PC-9 (cell line): Measurements from ENCODE around the gene PACRG. TPM values are rescaled to one million over a fixed set of nuclear protein-coding genes. Genes with fewer than 3 reads are reported as not detected.

Source experiments
- BruUV-seq: library from RNA; stranded (reverse); fragments of 400-500 nt; replicated peaks from 2 replicates; lab custom pipeline; 2021; lab: Mats Ljungman, UMichigan
- CTCF ChIA-PET: fragments of 300-600 bp; sonication (Branson Sonifier 250); formaldehyde crosslinking; loops from one replicate; lab custom pipeline; 2022; ENCODE audit warnings: antibody characterized with exemption; lab: Charles Lee
- POLR2A ChIA-PET: fragments of 300-600 bp; sonication (Branson Sonifier 250); formaldehyde crosslinking; loops from one replicate; lab custom pipeline; 2022; ENCODE audit warnings: antibody characterized with exemption; ENCODE audit not compliant: unreplicated experiment; lab: Charles Lee
- DNase-seq, 2 experiments: peaks; one replicate each; pipeline versions ENCODE4 v3.0.0 to v3.0.0-alpha.2; 2015 to 2022; ENCODE audit warnings: mixed read lengths in 1 of 2
- H2AFZ ChIP-seq: fragments of 200-600 bp; sonication (generic); 2 replicates; pipeline ENCODE4 v1.8.1; 2017; ENCODE audit warnings: antibody characterized with exemption
- H3F3A ChIP-seq: fragments of 200-600 bp; sonication (generic); 2 replicates; pipeline ENCODE4 v1.8.1; 2017; ENCODE audit warnings: antibody characterized with exemption, mild to moderate bottlenecking, low read depth; ENCODE audit not compliant: insufficient read depth
- H3K27ac ChIP-seq: fragments of 200-600 bp; sonication (generic); 2 replicates; pipeline ENCODE4 v1.6.1; 2016; ENCODE audit warnings: mixed run types
- H3K27me3 ChIP-seq: fragments of 200-600 bp; sonication (generic); 2 replicates; pipeline ENCODE4 v1.6.1; 2016; ENCODE audit warnings: low read depth, mixed run types; ENCODE audit not compliant: insufficient read depth
- H3K36me3 ChIP-seq: fragments of 200-600 bp; sonication (generic); 2 replicates; pipeline ENCODE4 v1.6.1; 2016; ENCODE audit warnings: low read depth, mixed run types
- H3K4me1 ChIP-seq: fragments of 200-600 bp; sonication (generic); replicated peaks from 2 replicates; pipeline ENCODE4 v1.6.1; 2016; ENCODE audit warnings: mixed run types; ENCODE audit not compliant: insufficient read depth
- H3K4me2 ChIP-seq: fragments of 200-600 bp; sonication (generic); 2 replicates; pipeline ENCODE4 v1.6.1; 2017; ENCODE audit warnings: mixed run types
- H3K4me3 ChIP-seq: fragments of 200-600 bp; sonication (generic); 2 replicates; pipeline ENCODE4 v1.6.1; 2016; ENCODE audit warnings: mixed run types
- H3K79me2 ChIP-seq: fragments of 200-600 bp; sonication (generic); 2 replicates; pipeline ENCODE4 v1.6.1; 2017; ENCODE audit warnings: low read depth, mixed run types
- H3K9me2 ChIP-seq: fragments of 200-600 bp; sonication (generic); 2 replicates; pipeline ENCODE4 v1.8.1; 2017; ENCODE audit warnings: mild to moderate bottlenecking; ENCODE audit not compliant: insufficient read depth
- H3K9me3 ChIP-seq: fragments of 200-600 bp; sonication (generic); 2 replicates; pipeline ENCODE4 v1.8.1; 2016; ENCODE audit warnings: low read depth; ENCODE audit not compliant: insufficient read depth
- H4K20me1 ChIP-seq: fragments of 200-600 bp; sonication (generic); 2 replicates; pipeline ENCODE4 v1.8.1; 2017; ENCODE audit not compliant: insufficient read depth
- EZH2 ChIP-seq: fragments of 200-600 bp; sonication (generic); IDR thresholded peaks from 2 replicates; pipeline ENCODE4 v1.8.0; 2017; ENCODE audit warnings: antibody characterized with exemption, low read depth
- intact Hi-C: fragments of 100-400 bp; cut with micrococcal nuclease; formaldehyde crosslinking; loops from one replicate; pipeline ENCODE4 v1.10.0; 2022; ENCODE audit not compliant: unreplicated experiment
- total RNA-seq: library from RNA; stranded (reverse); gene quantifications from 2 replicates; pipeline ENCODE4 v1.2.3, GENCODE V29; 2021
- TF ChIP-seq, protein P1 (sequence below): fragments of 200-600 bp; sonication (generic); conservative IDR thresholded peaks from 2 replicates; pipeline ENCODE4 v1.6.1; 2017; ENCODE audit warnings: mixed run types, antibody characterized with exemption, mild to moderate bottlenecking, moderate library complexity

Gene PACRG
- total RNA-seq, 1 experiment from 2014 or later, result not detected

DNA sequence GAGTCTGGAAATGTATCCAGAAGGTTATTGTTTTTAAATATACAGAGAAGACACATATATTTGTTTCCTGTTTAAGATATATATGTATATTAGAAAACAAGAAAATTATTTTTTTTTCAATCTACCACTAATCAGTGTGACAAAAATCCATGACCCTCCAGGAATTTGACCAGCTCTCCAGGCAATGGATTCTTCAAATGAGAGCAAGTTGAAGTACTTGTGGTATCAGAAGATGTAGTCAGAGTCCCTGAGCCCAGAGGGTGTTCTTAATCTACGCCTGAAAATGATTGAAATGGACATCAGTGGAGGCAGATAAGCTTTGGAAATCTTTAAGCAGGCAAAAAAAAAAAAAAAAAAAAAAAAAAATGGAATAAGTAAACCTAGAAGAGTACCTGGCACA lies 500.3 kb downstream of the PACRG start:
- DNase-seq, result no peak
- H3F3A ChIP-seq, result no peaks in the 10 kb centered on the region
- no TSS peak for BruUV-seq
- ChIA-PET POLR2A (no interaction called here), CTCF (no interaction called here)
- H3K36me3 ChIP-seq, result no peaks in the 10 kb centered on the region
- no peaks in the 10 kb centered on the region for H3K79me2 ChIP-seq
- H4K20me1 ChIP-seq, result no peaks in the 10 kb centered on the region
- no peak overlapping the region for H3K4me2 ChIP-seq
- no peaks in the 10 kb centered on the region for H3K9me2 ChIP-seq
- H3K9me3 ChIP-seq, result no peaks in the 10 kb centered on the region
- no peak for TF ChIP-seq EZH2
- TF ChIP-seq, protein P1, sequence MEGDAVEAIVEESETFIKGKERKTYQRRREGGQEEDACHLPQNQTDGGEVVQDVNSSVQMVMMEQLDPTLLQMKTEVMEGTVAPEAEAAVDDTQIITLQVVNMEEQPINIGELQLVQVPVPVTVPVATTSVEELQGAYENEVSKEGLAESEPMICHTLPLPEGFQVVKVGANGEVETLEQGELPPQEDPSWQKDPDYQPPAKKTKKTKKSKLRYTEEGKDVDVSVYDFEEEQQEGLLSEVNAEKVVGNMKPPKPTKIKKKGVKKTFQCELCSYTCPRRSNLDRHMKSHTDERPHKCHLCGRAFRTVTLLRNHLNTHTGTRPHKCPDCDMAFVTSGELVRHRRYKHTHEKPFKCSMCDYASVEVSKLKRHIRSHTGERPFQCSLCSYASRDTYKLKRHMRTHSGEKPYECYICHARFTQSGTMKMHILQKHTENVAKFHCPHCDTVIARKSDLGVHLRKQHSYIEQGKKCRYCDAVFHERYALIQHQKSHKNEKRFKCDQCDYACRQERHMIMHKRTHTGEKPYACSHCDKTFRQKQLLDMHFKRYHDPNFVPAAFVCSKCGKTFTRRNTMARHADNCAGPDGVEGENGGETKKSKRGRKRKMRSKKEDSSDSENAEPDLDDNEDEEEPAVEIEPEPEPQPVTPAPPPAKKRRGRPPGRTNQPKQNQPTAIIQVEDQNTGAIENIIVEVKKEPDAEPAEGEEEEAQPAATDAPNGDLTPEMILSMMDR, result no peak
- H3K27ac ChIP-seq, result no peak overlapping the region
- H3K4me1 ChIP-seq, result no peaks in the 10 kb centered on the region
- intact Hi-C loops, result no loop called here
- H3K27me3 ChIP-seq, result no peaks in the 10 kb centered on the region
- no peak overlapping the region for H2AFZ ChIP-seq
- H3K4me3 ChIP-seq, result no peak overlapping the region

DNA sequence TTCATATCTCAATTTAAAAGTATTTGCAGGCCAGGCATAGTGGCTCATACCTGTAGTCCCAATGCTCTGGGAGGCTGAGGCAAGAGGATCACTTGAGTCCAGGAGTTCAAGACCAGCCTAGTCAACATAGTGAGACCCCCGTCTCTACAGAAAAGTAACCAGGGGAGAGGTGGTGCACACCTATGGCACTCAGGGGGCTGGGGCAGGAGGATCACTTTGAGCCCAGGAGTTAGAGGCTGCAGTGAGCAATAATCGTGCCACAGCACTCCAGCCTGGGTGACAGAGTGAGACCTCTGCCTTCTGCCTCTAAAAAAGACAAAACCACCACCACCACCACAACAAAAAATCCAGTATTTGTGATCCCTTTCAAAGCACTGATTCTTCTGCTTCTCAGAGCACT lies 501.3 kb downstream of the PACRG start:
- no TSS peak for BruUV-seq
- Histone ChIP-seq H4K20me1 (no peaks in the 10 kb centered on the region), H3K4me2 (no peak overlapping the region), H3K27ac (no peak overlapping the region), H3K27me3 (no peaks in the 10 kb centered on the region), H2AFZ (no peak overlapping the region), H3K9me3 (no peaks in the 10 kb centered on the region), H3K9me2 (no peaks in the 10 kb centered on the region), H3K79me2 (no peaks in the 10 kb centered on the region), H3K4me1 (no peaks in the 10 kb centered on the region), H3F3A (no peaks in the 10 kb centered on the region), H3K36me3 (no peaks in the 10 kb centered on the region), H3K4me3 (no peak overlapping the region)
- ChIA-PET CTCF (no interaction called here), POLR2A (no interaction called here)
- TF ChIP-seq, protein P1, result no peak
- no peak for TF ChIP-seq EZH2
- DNase-seq, result no peak
- intact Hi-C loops, result no loop called here

DNA sequence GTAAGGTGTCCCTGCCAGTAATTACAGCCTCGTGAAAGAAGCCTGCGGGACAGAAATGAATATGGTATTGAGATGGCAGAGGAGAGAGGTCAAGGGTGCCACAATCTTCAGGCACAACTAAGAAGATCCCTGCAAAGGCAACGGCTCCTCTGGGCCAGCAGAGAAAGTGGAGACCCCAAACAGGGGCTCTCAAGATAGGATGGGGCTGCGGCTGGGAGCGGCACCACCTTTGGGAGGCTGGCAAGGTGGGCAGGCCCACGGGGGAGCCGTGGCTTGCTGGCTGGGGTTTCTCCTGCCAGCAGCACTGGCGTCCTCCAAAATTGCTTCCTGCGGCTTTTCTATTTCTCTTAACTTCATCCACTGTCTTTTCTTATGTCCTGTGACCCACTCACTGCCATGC lies 503.1 kb downstream of the PACRG start:
- Histone ChIP-seq H3K9me3 (no peaks in the 10 kb centered on the region), H4K20me1 (no peaks in the 10 kb centered on the region), H3K4me2 (no peak overlapping the region), H2AFZ (no peak overlapping the region), H3K27ac (no peak overlapping the region), H3K79me2 (no peaks in the 10 kb centered on the region), H3K4me1 (no peaks in the 10 kb centered on the region), H3K27me3 (no peaks in the 10 kb centered on the region), H3F3A (no peaks in the 10 kb centered on the region), H3K9me2 (no peaks in the 10 kb centered on the region), H3K4me3 (no peak overlapping the region), H3K36me3 (no peaks in the 10 kb centered on the region)
- intact Hi-C loops, result no loop called here
- DNase-seq, result no peak
- TF ChIP-seq EZH2, result no peak
- TF ChIP-seq, protein P1, result no peak
- ChIA-PET POLR2A (no interaction called here), CTCF (no interaction called here)
- BruUV-seq, result no TSS peak
